Neural cell (in vitro differentiated cells): ENCODE results near the gene GRHL3.

Source experiments
- EP300 ChIP-seq: fragments of 450-650 bp; conservative IDR thresholded peaks from 2 replicates; pipeline ENCODE4 v1.6.1; 2014; ENCODE audit warnings: antibody characterized with exemption, mild to moderate bottlenecking, moderate library complexity; ENCODE audit not compliant: poor library complexity, severe bottlenecking
- EZH2 ChIP-seq: fragments of 200-600, 300-800 bp; shearing (Covaris generic), sonication (generic); IDR thresholded peaks from 2 replicates; pipeline ENCODE4 v1.6.1; 2014; ENCODE audit warnings: antibody characterized with exemption, low read length, borderline replicate concordance, mild to moderate bottlenecking; ENCODE audit not compliant: insufficient read depth, poor library complexity, severe bottlenecking
- MXI1 ChIP-seq: fragments of 450-650 bp; conservative IDR thresholded peaks from 2 replicates; pipeline ENCODE4 v1.6.1; 2014; ENCODE audit warnings: antibody characterized with exemption, mild to moderate bottlenecking; ENCODE audit not compliant: poor library complexity, severe bottlenecking
- POLR2AphosphoS5 ChIP-seq: IDR thresholded peaks from 2 replicates; pipeline ENCODE4 v1.6.1; 2012
- RAD21 ChIP-seq: fragments of 450-650 bp; conservative IDR thresholded peaks from 2 replicates; pipeline ENCODE4 v1.6.1; 2014; ENCODE audit warnings: antibody characterized with exemption, mild to moderate bottlenecking, moderate library complexity
- SMC3 ChIP-seq: fragments of 450-650 bp; conservative IDR thresholded peaks from 2 replicates; pipeline ENCODE4 v1.6.1; 2014; ENCODE audit warnings: antibody characterized with exemption, mild to moderate bottlenecking, moderate library complexity; ENCODE audit not compliant: poor library complexity
- TAF1 ChIP-seq: IDR thresholded peaks from 2 replicates; pipeline ENCODE4 v1.6.1; 2012; ENCODE audit warnings: low read depth
- TF ChIP-seq, protein P1 (sequence below): fragments of 450-650 bp; IDR thresholded peaks from 2 replicates; pipeline ENCODE4 v1.5.1; 2014; ENCODE audit warnings: antibody characterized with exemption, mild to moderate bottlenecking, moderate library complexity; ENCODE audit not compliant: poor library complexity, severe bottlenecking
- TF ChIP-seq, protein P2 (sequence below): IDR thresholded peaks from 2 replicates; pipeline ENCODE4 v1.6.1; 2012; ENCODE audit warnings: borderline replicate concordance

GRCh38 chr1:24282491-24282890, 36.7 kb upstream of the GRHL3 start:
- TF ChIP-seq, protein P1, sequence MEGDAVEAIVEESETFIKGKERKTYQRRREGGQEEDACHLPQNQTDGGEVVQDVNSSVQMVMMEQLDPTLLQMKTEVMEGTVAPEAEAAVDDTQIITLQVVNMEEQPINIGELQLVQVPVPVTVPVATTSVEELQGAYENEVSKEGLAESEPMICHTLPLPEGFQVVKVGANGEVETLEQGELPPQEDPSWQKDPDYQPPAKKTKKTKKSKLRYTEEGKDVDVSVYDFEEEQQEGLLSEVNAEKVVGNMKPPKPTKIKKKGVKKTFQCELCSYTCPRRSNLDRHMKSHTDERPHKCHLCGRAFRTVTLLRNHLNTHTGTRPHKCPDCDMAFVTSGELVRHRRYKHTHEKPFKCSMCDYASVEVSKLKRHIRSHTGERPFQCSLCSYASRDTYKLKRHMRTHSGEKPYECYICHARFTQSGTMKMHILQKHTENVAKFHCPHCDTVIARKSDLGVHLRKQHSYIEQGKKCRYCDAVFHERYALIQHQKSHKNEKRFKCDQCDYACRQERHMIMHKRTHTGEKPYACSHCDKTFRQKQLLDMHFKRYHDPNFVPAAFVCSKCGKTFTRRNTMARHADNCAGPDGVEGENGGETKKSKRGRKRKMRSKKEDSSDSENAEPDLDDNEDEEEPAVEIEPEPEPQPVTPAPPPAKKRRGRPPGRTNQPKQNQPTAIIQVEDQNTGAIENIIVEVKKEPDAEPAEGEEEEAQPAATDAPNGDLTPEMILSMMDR: no peak
- TF ChIP-seq, protein P2, sequence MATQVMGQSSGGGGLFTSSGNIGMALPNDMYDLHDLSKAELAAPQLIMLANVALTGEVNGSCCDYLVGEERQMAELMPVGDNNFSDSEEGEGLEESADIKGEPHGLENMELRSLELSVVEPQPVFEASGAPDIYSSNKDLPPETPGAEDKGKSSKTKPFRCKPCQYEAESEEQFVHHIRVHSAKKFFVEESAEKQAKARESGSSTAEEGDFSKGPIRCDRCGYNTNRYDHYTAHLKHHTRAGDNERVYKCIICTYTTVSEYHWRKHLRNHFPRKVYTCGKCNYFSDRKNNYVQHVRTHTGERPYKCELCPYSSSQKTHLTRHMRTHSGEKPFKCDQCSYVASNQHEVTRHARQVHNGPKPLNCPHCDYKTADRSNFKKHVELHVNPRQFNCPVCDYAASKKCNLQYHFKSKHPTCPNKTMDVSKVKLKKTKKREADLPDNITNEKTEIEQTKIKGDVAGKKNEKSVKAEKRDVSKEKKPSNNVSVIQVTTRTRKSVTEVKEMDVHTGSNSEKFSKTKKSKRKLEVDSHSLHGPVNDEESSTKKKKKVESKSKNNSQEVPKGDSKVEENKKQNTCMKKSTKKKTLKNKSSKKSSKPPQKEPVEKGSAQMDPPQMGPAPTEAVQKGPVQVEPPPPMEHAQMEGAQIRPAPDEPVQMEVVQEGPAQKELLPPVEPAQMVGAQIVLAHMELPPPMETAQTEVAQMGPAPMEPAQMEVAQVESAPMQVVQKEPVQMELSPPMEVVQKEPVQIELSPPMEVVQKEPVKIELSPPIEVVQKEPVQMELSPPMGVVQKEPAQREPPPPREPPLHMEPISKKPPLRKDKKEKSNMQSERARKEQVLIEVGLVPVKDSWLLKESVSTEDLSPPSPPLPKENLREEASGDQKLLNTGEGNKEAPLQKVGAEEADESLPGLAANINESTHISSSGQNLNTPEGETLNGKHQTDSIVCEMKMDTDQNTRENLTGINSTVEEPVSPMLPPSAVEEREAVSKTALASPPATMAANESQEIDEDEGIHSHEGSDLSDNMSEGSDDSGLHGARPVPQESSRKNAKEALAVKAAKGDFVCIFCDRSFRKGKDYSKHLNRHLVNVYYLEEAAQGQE: no peak
- TF ChIP-seq EZH2 (no peak), POLR2AphosphoS5 (no peak), RAD21 (no peak), EP300 (no peak), TAF1 (no peak), SMC3 (no peak), MXI1 (no peak)
